Measurements from ENCODE around the gene KIF18A. TPM values are rescaled to one million over a fixed set of nuclear protein-coding genes. Genes with fewer than 3 reads are reported as not detected.

The KIF18A gene
- total and polyA plus RNA-seq, 2 of the 8 experiments (the other 6 are each of a cell fraction or from before 2014, with no cell fraction given) = 4.0 to 23.3 TPM

GRCh38 chr11:28043930-28044709, 63.8 kb downstream of the KIF18A start:
- Histone ChIP-seq H3K9me3 (ENCODE audit: insufficient read depth in 2 of 2, low read depth in 1 of 2, low read length in 1 of 2) (no peaks in the 10 kb centered on the region), H3K23me2 (ENCODE audit: low read depth, low read length) (no peaks in the 10 kb centered on the region), H3K27me3 (replicated peaks in 1 of 4; ENCODE audit: control insufficient read depth in 3 of 4, extremely low read depth in 1 of 4, insufficient read depth in 3 of 4, low read length in 3 of 4) (no peaks in the 10 kb centered on the region), H2BK15ac (ENCODE audit: low read length) (no peak overlapping the region), H3K9ac (replicated peaks in 1 of 4; ENCODE audit: extremely low read depth in 1 of 4, low read depth in 3 of 4, low read length in 3 of 4) (no peak overlapping the region), H2AK5ac (ENCODE audit: low read depth, low read length) (no peak overlapping the region), H2AFZ (ENCODE audit: low read length) (no peak overlapping the region), H2BK12ac (ENCODE audit: low read depth, low read length) (no peak overlapping the region), H3K56ac (replicated peaks; ENCODE audit: insufficient read length, low read depth, low read length) (no peak overlapping the region), H3K14ac (ENCODE audit: insufficient read length) (no peak overlapping the region), H4K8ac (ENCODE audit: extremely low read depth, insufficient read depth, low read length) (no peak overlapping the region), H2BK120ac (replicated peaks; ENCODE audit: low read depth, low read length) (no peak overlapping the region), H3K79me1 (ENCODE audit: low read depth, low read length) (no peaks in the 10 kb centered on the region), H3K27ac (ENCODE audit: low read depth, low read length) (no peak overlapping the region), H3K4me2 (ENCODE audit: insufficient read depth in 1 of 2, low read depth in 2 of 2, low read length in 2 of 2) (no peak overlapping the region), H3K79me2 (ENCODE audit: control insufficient read depth in 1 of 2, insufficient read depth in 2 of 2, low read length in 2 of 2) (no peaks in the 10 kb centered on the region), H4K91ac (replicated peaks; ENCODE audit: insufficient read length, low read length) (no peak overlapping the region), H3K18ac (ENCODE audit: extremely low read depth, low read length) (no peak overlapping the region), H4K20me1 (replicated peaks in 1 of 2; ENCODE audit: control insufficient read depth in 1 of 2, insufficient read depth in 2 of 2, low read length in 2 of 2) (no peaks in the 10 kb centered on the region), H3K4me3 (ENCODE audit: extremely low read depth in 1 of 4, insufficient read depth in 2 of 4, low read depth in 3 of 4, low read length in 4 of 4) (no peak overlapping the region), H2BK20ac (ENCODE audit: low read length) (no peak overlapping the region), H4K5ac (ENCODE audit: insufficient read length, low read depth, low read length) (no peak overlapping the region), H3K4ac (replicated peaks; ENCODE audit: insufficient read length, low read depth, low read length) (no peak overlapping the region), H3K36me3 (ENCODE audit: control insufficient read depth in 2 of 4, insufficient read depth in 4 of 4, low read length in 3 of 4) (no peaks in the 10 kb centered on the region), H3K23ac (ENCODE audit: insufficient read length) (no peak overlapping the region), H2BK5ac (ENCODE audit: low read depth, low read length) (no peak overlapping the region), H3K4me1 (replicated peaks in 1 of 4; ENCODE audit: control insufficient read depth in 3 of 4, insufficient read depth in 4 of 4, low read length in 3 of 4) (no peaks in the 10 kb centered on the region)
- WGBS, 2 experiments (ENCODE audit: extremely low coverage in 1 of 2, insufficient coverage in 1 of 2, insufficient read length in 1 of 2, insufficient replicate concordance in 2 of 2, low coverage in 1 of 2, low lambda C conversion rate in 2 of 2, missing lambda C conversion rate in 1 of 2) = 93% methylated on average over 3 of the region's 3 CpGs; no CpG with 5 or more reads in 1 of the 2 experiments
- DNase-seq (ENCODE audit: low read depth in 1 of 2, low spot score in 2 of 2) = no peak
- ChIA-PET POLR2A (ENCODE audit: partially characterized antibody) (no interaction called here), CTCF (ENCODE audit: partially characterized antibody) (no interaction called here)
- FAIRE-seq = no peak
- no peak for TF ChIP-seq CBX8 (IDR thresholded peaks at IDR 0.05; ENCODE audit: borderline replicate concordance, low read depth, low read length)
- no peak for TF ChIP-seq POLR2AphosphoS5 (IDR thresholded peaks at IDR 0.05; ENCODE audit: low read depth, low read length)
- TF ChIP-seq RBBP5 (IDR thresholded peaks at IDR 0.05; ENCODE audit: borderline replicate concordance, low read depth, low read length) = no peak
- TF ChIP-seq E2F6 (IDR thresholded peaks at IDR 0.05) = no peak
- TF ChIP-seq CREB1 (IDR thresholded peaks at IDR 0.05) = no peak
- TF ChIP-seq ATF3 (IDR thresholded peaks at IDR 0.05; ENCODE audit: insufficient read depth, low read depth, low read length) = no peak
- no peak for TF ChIP-seq MAFK (IDR thresholded peaks at IDR 0.05; ENCODE audit: low read depth, low read length)
- TF ChIP-seq JUND (IDR thresholded peaks at IDR 0.05; ENCODE audit: low read length) = no peak
- no peak for TF ChIP-seq HDAC6 (IDR thresholded peaks at IDR 0.05; ENCODE audit: low read depth, low read length)
- no peak for TF ChIP-seq SRF (IDR thresholded peaks at IDR 0.05; ENCODE audit: low read depth, low read length)
- TF ChIP-seq SP1 (IDR thresholded peaks at IDR 0.05; ENCODE audit: low read depth, low read length) = no peak
- TF ChIP-seq TAF1 (IDR thresholded peaks at IDR 0.05; ENCODE audit: low read depth, low read length) = no peak
- no peak for TF ChIP-seq EGR1 (IDR thresholded peaks at IDR 0.05; ENCODE audit: borderline replicate concordance, low read depth, low read length)
